ENCODE measurements around the gene ARHGAP26. TPM values are rescaled to one million over a fixed set of nuclear protein-coding genes. Genes with fewer than 3 reads are reported as not detected.

The ARHGAP26 gene
- total RNA-seq, 1 donor from 2014 or later = 35.4 TPM

- no peaks in the 10 kb centered on the region for H3K27me3 ChIP-seq
- DNase-seq (no peak), ATAC-seq (no peak)
- H3K36me3 ChIP-seq = no peaks in the 10 kb centered on the region
- H3K4me1 ChIP-seq = no peaks in the 10 kb centered on the region
- no peak overlapping the region for H3K4me3 ChIP-seq
- no peak for TF ChIP-seq CTCF (IDR thresholded peaks at IDR 0.05)
- intact Hi-C loops (cut with DNase I) = no loop called here
- no peaks in the 10 kb centered on the region for H3K9me3 ChIP-seq
- no peak overlapping the region for H3K27ac ChIP-seq
Observed at GRCh38 chr5:143265995-143266394, 495.8 kb downstream of the ARHGAP26 start.

GRCh38 chr5:143267186-143267585, 497.0 kb downstream of the ARHGAP26 start:
- Histone ChIP-seq H3K27me3 (no peaks in the 10 kb centered on the region), H3K4me3 (no peak overlapping the region), H3K9me3 (no peaks in the 10 kb centered on the region), H3K4me1 (no peaks in the 10 kb centered on the region), H3K27ac (no peak overlapping the region), H3K36me3 (no peaks in the 10 kb centered on the region)
- no peak for TF ChIP-seq CTCF (IDR thresholded peaks at IDR 0.05)
- ATAC-seq (no peak), DNase-seq (no peak)
- intact Hi-C loops (cut with DNase I) = no loop called here

GRCh38 chr5:143268388-143268787, 498.2 kb downstream of the ARHGAP26 start:
- DNase-seq = no peak
- no peaks in the 10 kb centered on the region for H3K27me3 ChIP-seq
- no peaks in the 10 kb centered on the region for H3K36me3 ChIP-seq
- H3K4me1 ChIP-seq = no peaks in the 10 kb centered on the region
- TF ChIP-seq CTCF (IDR thresholded peaks at IDR 0.05) = no peak
- no peak for ATAC-seq
- H3K4me3 ChIP-seq = no peak overlapping the region
- H3K27ac ChIP-seq = no peak overlapping the region
- no peaks in the 10 kb centered on the region for H3K9me3 ChIP-seq
- intact Hi-C loops (cut with DNase I) = no loop called here

- no peaks in the 10 kb centered on the region for H3K27me3 ChIP-seq
- H3K4me3 ChIP-seq = no peak overlapping the region
- intact Hi-C loops (cut with DNase I) = no loop called here
- H3K27ac ChIP-seq = no peak overlapping the region
- DNase-seq (no peak), ATAC-seq (no peak)
- no peaks in the 10 kb centered on the region for H3K36me3 ChIP-seq
- H3K4me1 ChIP-seq = no peaks in the 10 kb centered on the region
- no peak for TF ChIP-seq CTCF (IDR thresholded peaks at IDR 0.05)
- no peaks in the 10 kb centered on the region for H3K9me3 ChIP-seq
Observed at GRCh38 chr5:143271431-143271830, 501.3 kb downstream of the ARHGAP26 start.

GRCh38 chr5:143274952-143275351, 504.8 kb downstream of the ARHGAP26 start:
- ATAC-seq = no peak
- H3K27me3 ChIP-seq = no peaks in the 10 kb centered on the region
- H3K4me3 ChIP-seq = no peak overlapping the region
- TF ChIP-seq CTCF (IDR thresholded peaks at IDR 0.05) = no peak
- H3K9me3 ChIP-seq = no peaks in the 10 kb centered on the region
- H3K4me1 ChIP-seq = no peaks in the 10 kb centered on the region
- H3K36me3 ChIP-seq = peaks cover 13% of the 10 kb centered on the region
- DNase-seq = no peak
- no peak overlapping the region for H3K27ac ChIP-seq
- intact Hi-C loops (cut with DNase I) = no loop called here
